Right lobe of liver (tissue), 4 donors: Measurements from ENCODE around the gene DSG3.
"Not testable (repeated sequence)": the region's sequence is repeated elsewhere in the genome, so short reads cannot be mapped to it uniquely, and the experiment has no call there.

ENCODE experiments used
- CTCF ChIP-seq, 4 donors: fragments of 200-600 bp in 3 of 4; fragments of 450-650 bp in 1 of 4; IDR thresholded peaks; one replicate each; pipeline versions ENCODE4 v1.5.1 to v1.8.0; 2016 to 2022; ENCODE audit warnings: antibody characterized with exemption in 4 of 4, mild to moderate bottlenecking in 2 of 4
- POLR2A ChIP-seq: fragments of 450-650 bp; IDR thresholded peaks from one replicate; pipeline ENCODE4 v1.6.1; 2017; ENCODE audit warnings: antibody characterized with exemption, mild to moderate bottlenecking
- donor health status: DM: no; HTN: no; CAD: no.
- donor health status: DM: no; HTN: no; CAD: no.
- donor health status: DM: no; HTN: yes; CAD: no.

GRCh38 chr18:31494705-31495244 lies 47.2 kb downstream of the DSG3 start:
- TF ChIP-seq CTCF (IDR thresholded peaks at IDR 0.05); POLR2A: not testable (repeated sequence)
